ENCODE data around the gene ABCA1.

- TF ChIP-seq CTCF (IDR thresholded peaks at IDR 0.05): no peak
- no peak for TF ChIP-seq POLR2A (IDR thresholded peaks at IDR 0.05)
These were observed 153.8 kb downstream of the ABCA1 start for GRCh38 chr9:104774132-104774531.

All from Peyer's patch (tissue), 4 donors.